Esophagus mucosa (tissue), 1 donor: Measurements from ENCODE around the gene ANO2. TPM values are rescaled to one million over a fixed set of nuclear protein-coding genes. Genes with fewer than 3 reads are reported as not detected.

Experiments
- ATAC-seq: fragments of 200-7000 bp; cut with Tn5 transposase; one replicate; pipeline ENCODE4 v1.9.1; 2020
- total RNA-seq: library from RNA; stranded (reverse); gene quantifications from one replicate; pipeline ENCODE4 v1.2.4, GENCODE V29; 2023
- donor health status: DM: yes; HTN: yes; CAD: no.

Gene ANO2
- total RNA-seq: 2.0 TPM

GRCh38 chr12:5945071-5946008 is at the start of gene ANO2:
TSS of gene ANO2 (minus strand) at chr12:5945259. CDS start at chr12:5945217, 42 bp downstream.
- peak; percentile 50 for ATAC-seq

GRCh38 chr12:5989621-5990020 is 44.6 kb upstream of the ANO2 start:
- no peak for ATAC-seq

- ATAC-seq: peak; percentile 90
Observed at GRCh38 chr12:5988659-5989116, 43.6 kb upstream of the ANO2 start.

GRCh38 chr12:5988088-5988487 is 43.0 kb upstream of the ANO2 start:
- no peak for ATAC-seq

- ATAC-seq: no peak
Observed at GRCh38 chr12:5987573-5987972, 42.5 kb upstream of the ANO2 start.

GRCh38 chr12:5985471-5985870 is 40.4 kb upstream of the ANO2 start:
- ATAC-seq: no peak

GRCh38 chr12:5984873-5985272 is 39.8 kb upstream of the ANO2 start:
- no peak for ATAC-seq

- no peak for ATAC-seq
Observed at GRCh38 chr12:5982106-5982505, 37.0 kb upstream of the ANO2 start.

- ATAC-seq: no peak
Observed at GRCh38 chr12:5977556-5977955, 32.5 kb upstream of the ANO2 start.

- no peak for ATAC-seq
Observed at GRCh38 chr12:5976711-5977110, 31.7 kb upstream of the ANO2 start.

GRCh38 chr12:5976196-5976595 is 31.1 kb upstream of the ANO2 start:
- ATAC-seq: no peak

GRCh38 chr12:5973461-5974115 is 28.5 kb upstream of the ANO2 start:
- ATAC-seq: peak; percentile 33

- ATAC-seq: no peak
Observed at GRCh38 chr12:5972387-5972786, 27.3 kb upstream of the ANO2 start.

GRCh38 chr12:5971194-5971850 is 26.3 kb upstream of the ANO2 start:
- ATAC-seq: no peak

- ATAC-seq: no peak
Observed at GRCh38 chr12:5969974-5970690, 25.1 kb upstream of the ANO2 start.

- ATAC-seq: no peak
Observed at GRCh38 chr12:5969156-5969973, 24.3 kb upstream of the ANO2 start.

- ATAC-seq: no peak
Observed at GRCh38 chr12:5967645-5968415, 22.8 kb upstream of the ANO2 start.

- no peak for ATAC-seq
Observed at GRCh38 chr12:5966486-5967095, 21.5 kb upstream of the ANO2 start.

- ATAC-seq: peak; percentile 77
Observed at GRCh38 chr12:5965950-5966383, 20.9 kb upstream of the ANO2 start.
